Naive thymus-derived CD8-positive, alpha-beta T cell (primary cell): Measurements from ENCODE around the gene AMBP. TPM values are rescaled to one million over a fixed set of nuclear protein-coding genes. Genes with fewer than 3 reads are reported as not detected.
"Not testable (repeated sequence)": the region's sequence is repeated elsewhere in the genome, so short reads cannot be mapped to it uniquely, and the experiment has no call there.

Experiments used
- ATAC-seq, 2 donors: fragments of 150-1000 bp; cut with Tn5 transposase in 1 of 2; sonication (Bioruptor Pico), chemical (Tn5 transposase) in 1 of 2; 1 replicate in 1 of 2; 2 replicates in 1 of 2; pipeline ENCODE4 v1.10.0; 2021; ENCODE audit warnings: mild to moderate bottlenecking in 2 of 2, moderate library complexity in 2 of 2
- POLR2A ChIA-PET: fragments of 350-600 bp; sonication (Branson Sonifier 250); formaldehyde crosslinking; loops from one replicate; lab custom pipeline; 2021; ENCODE audit warnings: antibody characterized with exemption; lab: Charles Lee
- DNase-seq, 10 donors: peaks; one replicate each; pipeline versions ENCODE4 v3.0.0 to v3.0.0-alpha.2; 2020 to 2022
- H3K27ac Mint-ChIP-seq, 10 donors: one replicate each; pipeline ENCODE4 v1.8.0; 2020 to 2022; ENCODE audit warnings: mild to moderate bottlenecking in 10 of 10, mixed read lengths in 10 of 10, moderate library complexity in 4 of 10, inconsistent platforms in 1 of 10
- H3K27me3 Mint-ChIP-seq, 5 donors: one replicate each; pipeline ENCODE4 v1.8.0; 2021 to 2022; ENCODE audit warnings: mixed read lengths in 5 of 5
- H3K36me3 Mint-ChIP-seq, 3 donors: one replicate each; pipeline ENCODE4 v1.8.0; 2020 to 2022; ENCODE audit warnings: mixed read lengths in 3 of 3, mild to moderate bottlenecking in 2 of 3, inconsistent platforms in 1 of 3
- H3K4me1 Mint-ChIP-seq, 4 donors: one replicate each; pipeline ENCODE4 v1.8.0; 2021 to 2022; ENCODE audit warnings: mixed read lengths in 4 of 4
- H3K4me3 Mint-ChIP-seq, 10 donors: one replicate each; pipeline ENCODE4 v1.8.0; 2020 to 2022; ENCODE audit warnings: mild to moderate bottlenecking in 10 of 10, mixed read lengths in 10 of 10, moderate library complexity in 6 of 10, inconsistent platforms in 1 of 10
- H3K9me3 Mint-ChIP-seq, 9 donors: one replicate each; pipeline ENCODE4 v1.8.0; 2020 to 2022; ENCODE audit warnings: mixed read lengths in 9 of 9, mild to moderate bottlenecking in 3 of 9, inconsistent platforms in 1 of 9, moderate library complexity in 1 of 9
- polyA plus RNA-seq, 3 donors: library from polyadenylated mRNA; unstranded; fragments of 300-500 nt; fragmentation: Illumina TruSeq; gene quantifications; one replicate each; pipeline ENCODE4 v1.2.3, GENCODE V29; 2021
- total RNA-seq, 8 experiments: library from RNA in 2 of 8; stranded (reverse) in 2 of 8; gene quantifications; one replicate each; pipeline ENCODE4 v1.2.3 and lab custom pipeline; 2021 to 2026

AMBP gene
- total and polyA plus RNA-seq, 5 experiments from 2014 or later, result not detected

DNA sequence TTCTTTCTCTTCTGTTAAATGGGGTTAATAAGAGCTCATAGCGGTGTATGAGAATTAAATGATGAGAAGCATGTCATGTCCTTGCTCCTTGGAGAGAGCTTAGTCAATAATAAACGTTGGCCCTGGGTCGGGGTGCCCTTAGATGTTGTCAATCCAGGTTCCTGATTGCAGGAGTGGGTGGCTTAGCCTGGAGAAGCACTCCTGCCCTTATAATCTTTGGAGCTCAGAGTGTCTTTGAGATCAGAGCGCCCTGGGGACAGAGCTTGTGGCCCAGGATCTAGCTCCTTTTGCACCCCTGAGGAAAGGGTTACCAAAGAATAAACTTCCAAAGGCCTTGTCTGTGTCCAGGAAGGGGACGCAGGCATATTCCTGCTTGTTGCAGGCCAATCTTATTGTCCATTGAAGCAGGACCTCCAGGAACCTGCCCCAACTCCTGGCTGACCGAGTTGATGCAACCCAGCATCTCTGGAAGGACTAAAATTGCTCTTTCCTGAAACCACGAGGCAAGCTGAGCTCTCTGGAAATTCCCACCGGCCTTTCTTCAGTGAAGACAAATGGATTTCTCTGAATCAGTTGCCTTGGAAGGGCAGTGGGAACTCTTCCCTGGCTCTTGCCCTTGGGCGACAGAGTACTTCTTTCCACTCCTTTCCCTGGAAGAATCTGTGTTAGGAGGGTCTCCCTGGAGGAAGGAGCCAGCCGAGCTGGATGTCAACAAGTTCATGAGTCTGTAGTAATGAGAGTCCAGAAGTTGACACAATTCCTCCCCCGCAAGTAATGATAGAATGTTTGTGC lies 6.4 kb upstream of the AMBP start:
- POLR2A ChIA-PET, result interaction anchor here (0.6 kb wide), 1 partner anchor 76 kb away, joined by 3 read pairs; no protein-coding TSS in a partner anchor
- no peak for DNase-seq
- peaks cover 0 to 3% (median 0%) of the 10 kb centered on the region in 4 donors for H3K4me1 Mint-ChIP-seq
- H3K4me3 Mint-ChIP-seq, result no peak overlapping the region
- H3K36me3 Mint-ChIP-seq, result no peaks in the 10 kb centered on the region
- peaks cover 0 to 4% (median 0%) of the 10 kb centered on the region in 5 donors for H3K27me3 Mint-ChIP-seq
- no peak overlapping the region for H3K27ac Mint-ChIP-seq
- ATAC-seq, result no peak
- H3K9me3 Mint-ChIP-seq, result no peaks in the 10 kb centered on the region

DNA sequence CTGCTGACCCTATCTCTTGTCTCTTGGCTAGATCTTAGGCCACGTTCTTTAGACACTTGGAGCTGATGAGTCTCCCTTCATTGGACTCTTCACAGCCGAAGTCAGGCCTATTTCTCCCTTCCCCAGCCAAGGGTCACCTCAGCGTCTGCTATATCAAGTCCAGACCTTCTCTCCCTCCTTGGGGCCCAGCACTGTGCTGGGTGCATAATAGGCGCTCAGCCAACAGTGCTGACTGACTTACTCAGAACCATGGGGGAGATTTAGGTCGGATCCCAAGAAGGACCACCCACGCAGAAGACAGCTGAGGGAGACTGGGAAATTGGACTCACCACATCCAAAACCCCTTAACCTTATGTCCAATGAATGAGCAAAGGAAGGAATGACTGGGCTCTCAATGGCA lies 5.6 kb upstream of the AMBP start:
- no peak for ATAC-seq
- no peak overlapping the region for H3K27ac Mint-ChIP-seq
- POLR2A ChIA-PET, result no interaction called here
- no peaks in the 10 kb centered on the region for H3K36me3 Mint-ChIP-seq
- peaks cover 0 to 3% (median 0%) of the 10 kb centered on the region in 4 donors for H3K4me1 Mint-ChIP-seq
- no peak for DNase-seq
- peaks cover 0 to 4% (median 0%) of the 10 kb centered on the region in 5 donors for H3K27me3 Mint-ChIP-seq
- no peaks in the 10 kb centered on the region for H3K9me3 Mint-ChIP-seq
- H3K4me3 Mint-ChIP-seq, result no peak overlapping the region

DNA sequence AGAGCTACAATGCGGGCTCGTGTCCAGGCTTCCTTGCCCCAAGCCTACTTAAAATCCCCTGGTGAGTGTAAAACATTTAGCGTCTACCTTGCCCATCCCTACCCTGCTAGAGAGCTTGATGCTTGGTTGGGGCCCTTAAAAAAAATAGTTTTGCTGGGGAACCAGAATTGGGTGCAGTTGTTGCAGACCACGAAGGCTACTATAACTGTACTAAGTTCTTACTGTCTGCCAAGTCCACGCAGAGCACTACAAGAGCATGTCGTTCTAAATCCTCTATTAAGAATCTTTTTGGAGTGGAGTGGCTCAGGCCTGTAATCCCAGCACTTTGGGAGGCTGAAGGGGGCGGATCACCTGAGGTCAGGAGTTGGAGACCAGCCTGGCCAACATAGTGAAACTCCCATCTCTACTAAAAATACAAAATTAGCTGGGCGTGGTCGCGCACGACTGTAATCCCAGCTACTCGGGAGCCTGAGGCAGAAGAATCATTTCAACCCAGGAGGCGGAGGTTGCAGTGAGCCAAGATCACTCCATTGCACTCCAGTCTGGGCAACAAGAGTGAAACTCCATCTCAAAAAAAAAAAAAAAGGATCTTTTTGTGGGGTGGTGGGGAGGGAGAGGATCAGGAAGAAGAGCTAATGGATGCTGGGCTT lies 4.8 kb upstream of the AMBP start:
- not testable (repeated sequence) for H3K4me1 Mint-ChIP-seq, H3K27ac Mint-ChIP-seq

DNA sequence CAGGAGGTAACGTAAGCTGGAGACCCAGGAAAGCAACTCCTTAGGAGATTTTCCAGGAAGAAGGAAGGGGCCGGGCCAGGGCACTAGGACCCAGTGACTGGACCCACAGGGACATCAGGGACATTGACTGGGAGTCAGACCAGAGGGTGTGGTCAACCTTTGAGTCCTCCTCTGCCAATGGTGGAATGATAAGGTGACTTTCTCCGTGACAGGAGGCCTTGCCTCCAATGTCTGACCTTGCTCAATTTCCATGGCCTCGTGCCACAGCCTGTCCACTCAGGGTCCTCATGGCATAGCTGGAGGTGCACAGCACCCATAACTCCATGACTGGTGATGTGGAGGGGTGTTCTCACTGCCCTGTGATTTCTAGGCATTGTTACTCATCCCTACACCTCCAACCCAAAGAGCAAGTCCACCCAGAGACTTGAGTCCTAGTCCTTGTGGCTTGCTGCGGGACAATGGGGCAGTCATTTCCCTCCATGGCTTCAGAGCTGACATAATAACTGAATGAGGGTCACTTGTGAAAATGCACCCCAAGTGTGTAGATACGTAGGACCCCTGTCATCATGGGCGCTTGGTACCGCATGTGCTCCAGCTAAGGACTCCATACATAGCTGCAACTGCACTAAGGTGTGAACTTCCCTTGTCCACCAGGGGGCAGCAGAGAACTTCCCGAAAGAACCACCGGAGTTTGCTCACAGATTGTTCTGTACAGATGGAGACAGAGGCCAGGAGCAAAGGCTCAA lies 4.1 kb upstream of the AMBP start:
- Mint-ChIP-seq H3K27ac (no peak overlapping the region), H3K9me3 (peaks cover 0 to 1% (median 0%) of the 10 kb centered on the region in 9 donors), H3K4me3 (no peak overlapping the region), H3K4me1 (peaks cover 0 to 3% (median 0%) of the 10 kb centered on the region in 4 donors), H3K27me3 (peaks cover 0 to 9% (median 5%) of the 10 kb centered on the region in 5 donors), H3K36me3 (no peaks in the 10 kb centered on the region)
- ATAC-seq (peak; percentile 73 to 78), DNase-seq (peak; percentile 50 to 88 (median 72))
- POLR2A ChIA-PET, result no interaction called here

More for the DNA sequence above, 4.8 kb upstream of the AMBP start:
- H3K36me3 Mint-ChIP-seq, H3K4me3 Mint-ChIP-seq, ATAC-seq, H3K9me3 Mint-ChIP-seq, H3K27me3 Mint-ChIP-seq, DNase-seq, POLR2A ChIA-PET: not testable (repeated sequence)

DNA sequence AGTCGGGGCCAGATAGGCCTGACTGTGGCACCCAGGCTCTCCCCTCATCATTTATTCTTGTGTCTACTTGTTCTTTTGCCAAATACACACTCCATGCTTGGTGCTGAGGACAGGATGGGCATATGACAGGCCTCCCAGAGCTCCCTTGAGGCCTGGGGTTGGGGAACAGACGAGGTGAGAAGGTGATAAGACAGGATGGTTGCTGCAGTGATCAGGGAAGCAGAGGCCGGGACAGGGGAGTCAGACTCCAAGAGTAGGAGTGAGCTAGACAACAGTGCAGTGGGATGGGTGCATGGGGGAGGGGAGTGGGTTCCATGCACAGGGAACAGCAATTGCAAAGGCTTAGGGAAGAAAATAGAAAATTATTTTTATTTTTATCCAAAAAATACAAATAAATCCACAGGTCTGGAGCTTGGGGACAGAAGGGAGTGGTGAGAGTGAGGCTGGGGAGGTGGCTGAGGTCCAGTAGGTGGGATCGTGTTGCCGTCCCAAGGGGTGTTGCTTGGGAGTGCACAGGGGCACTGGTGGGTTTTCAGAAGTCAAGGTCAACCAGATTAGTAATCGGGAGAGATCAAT lies 3.4 kb upstream of the AMBP start:
- Mint-ChIP-seq H3K9me3 (peaks cover 0 to 1% (median 0%) of the 10 kb centered on the region in 9 donors), H3K36me3 (no peaks in the 10 kb centered on the region), H3K27ac (no peak overlapping the region), H3K4me1 (peaks cover 0 to 3% (median 0%) of the 10 kb centered on the region in 4 donors), H3K4me3 (no peak overlapping the region), H3K27me3 (peaks cover 0 to 16% (median 12%) of the 10 kb centered on the region in 5 donors)
- DNase-seq (peak in 1 of 10 donors; percentile 60), ATAC-seq (no peak)
- POLR2A ChIA-PET, result no interaction called here

DNA sequence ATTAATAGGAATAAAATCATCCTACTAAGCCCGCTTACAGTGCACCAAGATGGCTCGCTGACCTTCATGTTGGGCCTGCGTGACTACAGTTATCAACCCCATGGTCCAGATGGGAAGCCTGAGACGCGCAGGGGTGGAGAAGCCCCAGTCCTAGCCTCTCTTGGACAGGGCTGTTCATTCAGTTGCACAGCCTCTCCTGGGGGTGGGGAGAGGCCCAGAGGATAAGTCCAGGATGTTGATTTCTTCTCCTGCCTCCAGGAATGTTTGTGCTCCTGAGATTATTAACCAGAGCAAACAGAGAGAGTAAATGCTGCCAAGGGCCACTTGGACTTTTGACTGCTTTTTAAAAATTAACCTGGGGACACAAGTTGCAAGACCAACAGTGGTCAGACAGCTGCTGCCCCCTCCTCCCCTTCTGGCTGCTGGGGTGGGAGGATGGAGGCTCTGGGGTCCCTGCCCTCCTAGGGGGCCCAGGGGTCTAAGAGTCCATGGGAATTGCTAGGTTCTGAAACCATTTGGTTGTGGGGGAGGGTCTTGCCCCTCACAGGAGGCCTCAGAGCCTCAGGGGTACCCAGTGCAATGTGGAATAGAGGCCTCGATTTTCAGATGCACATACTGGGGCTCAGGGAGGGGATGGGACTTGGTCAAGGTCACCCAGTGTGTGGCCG lies 2.8 kb upstream of the AMBP start:
- Mint-ChIP-seq H3K4me1 (peaks cover 0 to 3% (median 0%) of the 10 kb centered on the region in 4 donors), H3K27me3 (peaks cover 1 to 22% (median 18%) of the 10 kb centered on the region in 5 donors), H3K27ac (no peak overlapping the region), H3K4me3 (no peak overlapping the region), H3K9me3 (peaks cover 0 to 1% (median 0%) of the 10 kb centered on the region in 9 donors), H3K36me3 (no peaks in the 10 kb centered on the region)
- POLR2A ChIA-PET, result no interaction called here
- no peak for ATAC-seq
- DNase-seq, result peak in 1 of 10 donors; percentile 5

DNA sequence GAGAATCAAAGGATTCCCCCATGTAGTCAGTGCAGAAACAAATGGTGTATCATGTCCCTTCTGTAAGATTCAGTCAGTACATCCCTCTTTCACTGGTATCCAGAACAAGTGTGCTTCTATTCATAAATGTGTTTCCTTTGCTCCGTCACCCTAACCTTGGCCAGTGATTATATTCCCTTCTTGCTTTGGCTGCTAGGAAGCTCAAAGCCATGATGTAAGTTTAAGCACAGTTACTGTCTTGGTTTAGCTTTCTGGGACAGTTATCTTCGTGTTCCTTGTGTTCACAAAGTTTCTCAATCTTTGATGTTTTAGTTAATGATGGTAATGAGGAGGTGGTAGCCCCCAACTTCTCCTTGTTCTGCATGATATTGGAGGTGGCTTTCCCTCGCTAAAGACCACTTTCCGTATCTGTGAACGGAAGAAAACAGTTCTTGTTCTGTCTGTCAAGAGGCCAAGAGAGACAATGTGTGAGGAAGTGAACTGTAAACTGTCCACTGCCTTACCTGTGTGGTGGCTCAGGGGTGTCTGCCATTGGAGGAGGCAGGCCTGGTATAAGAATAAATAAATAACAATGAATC lies 2.2 kb upstream of the AMBP start:
- peaks cover 0 to 3% (median 0%) of the 10 kb centered on the region in 4 donors for H3K4me1 Mint-ChIP-seq
- POLR2A ChIA-PET, result no interaction called here
- no peak overlapping the region for H3K27ac Mint-ChIP-seq
- no peak for DNase-seq
- H3K36me3 Mint-ChIP-seq, result no peaks in the 10 kb centered on the region
- no peak for ATAC-seq
- peaks cover 6 to 28% (median 24%) of the 10 kb centered on the region in 5 donors for H3K27me3 Mint-ChIP-seq
- no peak overlapping the region for H3K4me3 Mint-ChIP-seq
- peaks cover 0 to 1% (median 0%) of the 10 kb centered on the region in 9 donors for H3K9me3 Mint-ChIP-seq

DNA sequence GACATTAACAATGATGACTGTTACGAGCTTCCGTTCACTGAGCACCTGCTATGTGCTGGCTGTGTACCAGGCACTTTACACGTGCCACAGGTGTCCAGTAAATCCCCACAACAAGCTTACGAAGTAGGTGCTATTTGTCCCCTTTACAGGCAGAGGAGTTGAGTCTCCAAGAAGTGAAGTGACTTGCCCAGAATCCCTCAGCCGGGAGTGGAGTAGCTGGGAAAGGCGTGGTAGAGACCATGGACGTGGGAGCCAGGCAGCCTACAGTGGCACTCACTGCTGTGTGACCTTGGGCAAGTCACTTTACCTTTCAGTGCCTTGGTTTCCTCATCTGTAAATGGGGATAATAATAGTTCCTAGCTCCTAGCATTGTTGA lies 669 bp upstream of the AMBP start:
- no peaks in the 10 kb centered on the region for H3K36me3 Mint-ChIP-seq
- H3K27ac Mint-ChIP-seq, result no peak overlapping the region
- peaks cover 0 to 5% (median 0%) of the 10 kb centered on the region in 4 donors for H3K4me1 Mint-ChIP-seq
- no peak overlapping the region for H3K4me3 Mint-ChIP-seq
- POLR2A ChIA-PET, result no interaction called here
- H3K27me3 Mint-ChIP-seq, result peaks cover 7 to 35% (median 28%) of the 10 kb centered on the region in 5 donors
- DNase-seq (no peak), ATAC-seq (no peak)
- H3K9me3 Mint-ChIP-seq, result peaks cover 0 to 3% (median 0%) of the 10 kb centered on the region in 9 donors

DNA sequence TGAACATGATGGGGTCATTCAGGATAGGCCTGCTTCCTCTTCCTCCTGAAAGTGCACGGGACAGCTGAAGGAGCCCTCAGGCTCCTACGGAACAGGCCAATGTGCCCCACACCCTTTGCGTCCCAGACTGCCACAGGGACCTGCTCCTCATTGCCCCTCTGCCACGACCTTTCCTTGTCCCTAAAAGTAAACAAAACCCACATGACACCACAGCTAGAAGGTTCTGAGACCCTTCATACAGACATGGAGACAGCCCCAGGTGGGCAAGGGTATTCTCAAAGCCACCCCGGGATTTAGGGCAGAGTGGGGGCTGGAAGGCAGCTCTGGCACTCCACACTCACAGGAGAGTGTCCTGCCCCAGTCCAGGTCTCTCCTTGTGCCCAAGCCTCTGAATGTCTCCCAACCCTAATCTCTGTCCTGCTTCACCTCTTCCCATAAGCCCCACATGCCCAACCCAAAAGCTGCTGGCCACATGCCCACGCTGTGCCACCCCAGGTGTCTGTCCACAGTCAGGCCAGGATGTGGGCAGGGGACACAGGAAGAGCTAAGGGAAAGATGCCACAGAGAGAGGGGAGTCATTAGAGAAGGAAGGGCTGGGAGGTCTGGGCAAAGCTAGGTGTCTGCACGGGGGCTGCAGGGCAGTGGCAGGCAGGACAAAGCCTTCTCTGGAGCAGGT lies 800 bp downstream of the AMBP start:
- H3K27ac Mint-ChIP-seq, result no peak overlapping the region
- H3K36me3 Mint-ChIP-seq, result no peaks in the 10 kb centered on the region

DNA sequence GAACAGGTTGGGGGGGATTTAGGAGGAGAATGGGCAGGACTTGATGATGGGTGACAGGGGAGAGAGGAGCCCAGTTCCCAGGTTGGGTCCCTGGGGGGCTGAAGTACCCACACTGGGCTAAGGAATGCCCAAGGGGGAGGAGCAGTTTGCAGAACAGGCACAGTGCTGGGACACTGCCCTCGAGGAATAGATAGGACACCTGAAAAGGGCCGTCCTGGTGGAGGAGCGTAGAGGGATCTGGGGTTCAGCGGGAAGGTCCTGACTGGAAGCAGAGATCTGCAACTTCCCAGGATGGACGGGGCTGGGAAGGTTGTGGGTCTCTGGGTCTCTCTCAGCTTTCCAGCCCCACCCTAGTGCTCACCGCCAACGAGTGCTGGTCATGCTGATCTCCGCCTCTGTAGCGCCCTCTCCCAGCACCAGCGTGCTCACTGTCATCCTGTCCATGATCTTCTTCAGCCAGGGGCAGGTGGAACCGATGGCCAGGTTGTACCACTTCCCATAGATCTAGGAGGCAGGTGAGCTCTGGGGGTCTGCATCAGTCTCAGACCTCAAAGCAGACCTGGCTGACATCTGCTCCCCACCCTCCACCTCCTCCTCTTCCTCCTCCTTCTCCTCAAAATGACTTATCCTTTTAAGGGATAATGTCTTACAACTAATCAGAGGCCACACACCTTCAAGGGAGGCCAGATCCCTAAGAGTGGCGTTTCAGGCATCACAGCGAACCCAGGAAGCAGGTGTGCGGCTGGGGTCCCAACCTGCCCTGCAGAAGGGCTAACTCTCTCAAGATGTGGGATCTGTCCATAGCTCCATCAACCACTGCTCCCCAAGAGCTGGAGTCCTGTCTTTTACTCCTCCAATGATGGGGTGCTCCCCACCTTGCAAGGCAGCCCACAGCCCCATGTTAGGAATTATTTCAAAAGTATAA lies 1.6 kb downstream of the AMBP start:
- no peak for ATAC-seq

More for the DNA sequence above, 800 bp downstream of the AMBP start:
- H3K4me3 Mint-ChIP-seq, result no peak overlapping the region
- no peak for ATAC-seq
- POLR2A ChIA-PET, result no interaction called here
- peaks cover 0 to 3% (median 0%) of the 10 kb centered on the region in 9 donors for H3K9me3 Mint-ChIP-seq
- H3K27me3 Mint-ChIP-seq, result peaks cover 7 to 35% (median 28%) of the 10 kb centered on the region in 5 donors
- DNase-seq, result no peak
- peaks cover 0 to 3% (median 0%) of the 10 kb centered on the region in 4 donors for H3K4me1 Mint-ChIP-seq

More for the DNA sequence above, 1.6 kb downstream of the AMBP start:
- DNase-seq, result no peak
- H3K36me3 Mint-ChIP-seq, result no peaks in the 10 kb centered on the region
- H3K4me1 Mint-ChIP-seq, result peaks cover 0 to 3% (median 0%) of the 10 kb centered on the region in 4 donors
- H3K27ac Mint-ChIP-seq, result peak overlapping the region in 1 of 10 donors; percentile 24
- no peak overlapping the region for H3K4me3 Mint-ChIP-seq
- H3K9me3 Mint-ChIP-seq, result peaks cover 0 to 3% (median 0%) of the 10 kb centered on the region in 9 donors
- peaks cover 7 to 35% (median 28%) of the 10 kb centered on the region in 5 donors for H3K27me3 Mint-ChIP-seq
- POLR2A ChIA-PET, result no interaction called here
